PFSK-1 (cell line): ENCODE data around the gene PWWP2B.
A peak's percentile ranks its signal among the peaks of the same experiment; 100 is the strongest.

ENCODE experiments used
- FOXP2 ChIP-seq: optimal IDR thresholded peaks from 2 replicates; pipeline ENCODE3; 2011; ENCODE audit warnings: borderline replicate concordance, control low read depth, inconsistent platforms; ENCODE audit not compliant: insufficient read depth; ENCODE audit errors: extremely low read length, extremely low read depth
- POLR2AphosphoS5 ChIP-seq: IDR thresholded peaks from 2 replicates; pipeline ENCODE4 v1.6.1; 2012; ENCODE audit warnings: low read depth, mild to moderate bottlenecking, control low read depth, low read length, moderate library complexity
- REST ChIP-seq, 2 experiments: IDR thresholded peaks; 2 replicates each; pipeline versions ENCODE4 v1.6.1 to v1.8.0; 2011 to 2012; ENCODE audit warnings: low read depth in 2 of 2, low read length in 2 of 2, control low read depth in 1 of 2, inconsistent platforms in 1 of 2, mild to moderate bottlenecking in 1 of 2, moderate library complexity in 1 of 2; ENCODE audit not compliant: insufficient read depth in 1 of 2
- SIN3A ChIP-seq: IDR thresholded peaks from 2 replicates; pipeline ENCODE4 v1.6.1; 2012; ENCODE audit warnings: mild to moderate bottlenecking, low read length, moderate library complexity, borderline replicate concordance; ENCODE audit not compliant: insufficient read depth
- TAF1 ChIP-seq: IDR thresholded peaks from 2 replicates; pipeline ENCODE4 v1.6.1; 2012; ENCODE audit warnings: low read length, control low read depth, borderline replicate concordance; ENCODE audit not compliant: insufficient read depth

Gene PWWP2B

DNA sequence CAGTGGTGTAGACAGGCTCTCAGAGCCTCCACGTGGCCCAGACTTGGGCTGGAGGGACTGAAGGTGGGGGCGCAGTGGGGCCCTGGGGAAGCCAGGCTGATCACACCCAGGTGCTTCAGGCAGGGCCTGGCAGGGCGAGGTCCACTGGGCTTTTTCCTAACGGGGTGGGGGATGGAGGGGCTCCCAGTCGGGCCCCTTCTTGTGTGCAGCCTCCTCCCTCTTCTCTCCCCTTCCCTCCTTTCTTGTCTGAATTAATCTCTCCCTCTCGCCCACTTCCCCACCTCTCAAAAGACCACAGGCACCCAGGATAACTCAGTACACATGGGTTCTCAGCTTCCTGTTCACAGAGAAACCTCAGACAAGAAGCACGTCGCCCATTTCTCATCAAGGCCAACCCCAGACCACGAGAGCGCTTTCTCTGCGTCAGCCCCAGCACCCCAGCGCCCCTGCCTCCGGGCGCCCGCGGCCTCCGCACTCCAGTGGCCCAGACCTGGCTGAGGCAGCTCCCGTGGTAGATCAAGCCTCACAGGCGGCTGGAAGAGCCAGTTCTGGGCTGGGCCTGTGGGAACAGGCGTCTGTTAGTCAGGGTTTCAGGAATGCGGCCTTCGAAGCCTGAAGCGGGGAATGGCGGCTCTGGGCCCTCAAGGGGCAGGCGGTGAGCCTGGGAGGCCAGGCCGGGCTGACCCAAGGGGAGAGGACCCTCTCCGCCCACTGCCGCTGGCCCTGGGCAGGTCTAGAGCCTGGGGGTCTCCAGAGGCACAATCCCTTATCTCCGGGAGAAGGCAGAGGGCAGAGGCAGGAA lies 50.6 kb downstream of the PWWP2B start:
- no peak for TF ChIP-seq REST (IDR thresholded peaks at IDR 0.05; ENCODE audit: insufficient read depth in 1 of 2, low read depth in 2 of 2, low read length in 2 of 2)
- no peak for TF ChIP-seq TAF1
- TF ChIP-seq FOXP2: peak; percentile 11
- no peak for TF ChIP-seq SIN3A

- no peak for TF ChIP-seq REST (IDR thresholded peaks at IDR 0.05; ENCODE audit: insufficient read depth in 1 of 2, low read depth in 2 of 2, low read length in 2 of 2)
- TF ChIP-seq FOXP2: no peak
- no peak for TF ChIP-seq POLR2AphosphoS5
- TF ChIP-seq TAF1: no peak
- no peak for TF ChIP-seq SIN3A
Measured at GRCh38 chr10:132448248-132448731, 51.3 kb downstream of the PWWP2B start.

DNA sequence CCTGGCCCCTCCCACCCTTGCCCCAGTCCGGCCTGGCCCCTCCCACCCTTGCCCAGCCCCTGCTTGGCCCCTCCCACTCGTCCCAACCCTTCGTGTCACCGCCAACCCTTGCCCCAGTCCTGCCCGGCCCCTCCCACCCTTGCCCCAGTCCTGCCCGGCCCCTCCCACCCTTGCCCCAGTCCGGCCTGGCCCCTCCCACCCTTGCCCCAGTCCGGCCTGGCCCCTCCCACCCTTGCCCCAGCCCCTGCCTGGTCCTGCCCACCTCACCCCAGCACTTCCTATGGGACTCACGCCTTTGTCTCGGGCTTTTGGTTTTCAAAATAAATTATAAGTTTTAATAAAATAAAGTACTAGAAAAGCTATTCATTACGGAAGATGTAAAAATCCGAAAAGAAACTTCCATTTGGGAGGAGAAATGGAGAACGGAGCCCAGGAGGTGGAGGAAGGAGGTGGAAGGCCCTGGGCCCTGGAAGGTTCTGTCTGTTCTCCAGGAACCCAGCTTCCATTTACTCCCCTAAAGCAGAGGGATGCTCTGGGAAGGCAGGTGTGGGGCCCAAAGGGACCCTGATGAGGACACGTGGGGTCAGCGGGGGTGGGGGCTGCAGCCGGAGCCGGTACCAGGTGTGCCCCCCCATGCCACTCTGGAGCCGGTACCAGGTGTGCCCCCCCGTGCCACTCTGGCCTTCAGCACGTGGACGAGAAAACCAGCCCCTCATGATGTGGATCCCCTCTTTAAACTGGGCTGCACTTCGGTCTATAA lies 52.2 kb downstream of the PWWP2B start:
- TF ChIP-seq TAF1: no peak
- TF ChIP-seq FOXP2: no peak
- no peak for TF ChIP-seq SIN3A
- no peak for TF ChIP-seq REST (IDR thresholded peaks at IDR 0.05; ENCODE audit: insufficient read depth in 1 of 2, low read depth in 2 of 2, low read length in 2 of 2)
- TF ChIP-seq POLR2AphosphoS5: no peak

- TF ChIP-seq REST (IDR thresholded peaks at IDR 0.05; ENCODE audit: insufficient read depth in 1 of 2, low read depth in 2 of 2, low read length in 2 of 2) (no peak), TAF1 (no peak)
Measured at GRCh38 chr10:132449811-132450181, 52.8 kb downstream of the PWWP2B start.
